ENCODE data around the gene AFTPH. TPM values are rescaled to one million over a fixed set of nuclear protein-coding genes. Genes with fewer than 3 reads are reported as not detected.
A peak's percentile ranks its signal among the peaks of the same experiment; 100 is the strongest.

Gene AFTPH
- total RNA-seq, 1 donor from 2014 or later, result 28.9 TPM

DNA sequence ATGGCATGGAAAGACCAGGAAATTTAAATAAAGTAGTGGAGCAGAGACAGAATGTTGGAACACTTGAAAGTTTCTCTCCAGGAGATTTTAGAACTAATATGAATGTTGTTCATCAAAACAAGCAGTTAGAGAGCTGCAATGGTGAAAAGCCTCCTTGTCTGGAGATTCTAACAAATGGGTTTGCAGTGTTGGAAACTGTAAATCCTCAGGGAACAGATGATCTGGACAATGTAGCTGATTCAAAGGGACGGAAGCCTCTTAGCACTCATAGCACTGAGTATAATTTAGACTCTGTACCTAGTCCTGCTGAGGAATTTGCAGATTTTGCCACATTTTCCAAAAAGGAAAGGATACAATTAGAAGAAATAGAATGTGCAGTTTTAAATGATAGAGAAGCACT, 27.7 kb downstream of the AFTPH start:
- TF ChIP-seq CTCF (IDR thresholded peaks at IDR 0.05; ENCODE audit: unreplicated experiment), result no peak
- Mint-ChIP-seq H3K36me3 (ENCODE audit: insufficient read depth) (peaks cover 8% of the 10 kb centered on the region), H3K27ac (no peak overlapping the region), H3K9me3 (ENCODE audit: low read depth) (no peaks in the 10 kb centered on the region), H3K27me3 (no peaks in the 10 kb centered on the region), H3K4me3 (ENCODE audit: low read depth) (no peak overlapping the region), H3K4me1 (ENCODE audit: low read depth) (no peaks in the 10 kb centered on the region)
- DNase-seq (ENCODE audit: low spot score, unreplicated experiment), result no peak

GRCh38 chr2:64554117-64554516, 30.0 kb downstream of the AFTPH start:
- no peaks in the 10 kb centered on the region for H3K9me3 Mint-ChIP-seq (ENCODE audit: low read depth)
- no peak for DNase-seq (ENCODE audit: low spot score, unreplicated experiment)
- no peak overlapping the region for H3K4me3 Mint-ChIP-seq (ENCODE audit: low read depth)
- peaks cover 7% of the 10 kb centered on the region for H3K36me3 Mint-ChIP-seq (ENCODE audit: insufficient read depth)
- no peaks in the 10 kb centered on the region for H3K27me3 Mint-ChIP-seq
- TF ChIP-seq CTCF (IDR thresholded peaks at IDR 0.05; ENCODE audit: unreplicated experiment), result no peak
- no peak overlapping the region for H3K27ac Mint-ChIP-seq
- H3K4me1 Mint-ChIP-seq (ENCODE audit: low read depth), result no peaks in the 10 kb centered on the region

- Mint-ChIP-seq H3K27me3 (no peaks in the 10 kb centered on the region), H3K36me3 (ENCODE audit: insufficient read depth) (peaks cover 1% of the 10 kb centered on the region), H3K4me1 (ENCODE audit: low read depth) (no peaks in the 10 kb centered on the region), H3K27ac (no peak overlapping the region), H3K9me3 (ENCODE audit: low read depth) (no peaks in the 10 kb centered on the region), H3K4me3 (ENCODE audit: low read depth) (no peak overlapping the region)
- DNase-seq (ENCODE audit: low spot score, unreplicated experiment), result no peak
- no peak for TF ChIP-seq CTCF (IDR thresholded peaks at IDR 0.05; ENCODE audit: unreplicated experiment)
Observed at GRCh38 chr2:64558445-64559081, 34.4 kb downstream of the AFTPH start.

- H3K4me3 Mint-ChIP-seq (ENCODE audit: low read depth), result no peak overlapping the region
- no peak for DNase-seq (ENCODE audit: low spot score, unreplicated experiment)
- H3K27me3 Mint-ChIP-seq, result no peaks in the 10 kb centered on the region
- H3K27ac Mint-ChIP-seq, result no peak overlapping the region
- peaks cover 3% of the 10 kb centered on the region for H3K4me1 Mint-ChIP-seq (ENCODE audit: low read depth)
- peak; percentile 28 for TF ChIP-seq CTCF (IDR thresholded peaks at IDR 0.05; ENCODE audit: unreplicated experiment)
- no peaks in the 10 kb centered on the region for H3K9me3 Mint-ChIP-seq (ENCODE audit: low read depth)
- H3K36me3 Mint-ChIP-seq (ENCODE audit: insufficient read depth), result peaks cover 4% of the 10 kb centered on the region
Observed at GRCh38 chr2:64562148-64562784, 38.1 kb downstream of the AFTPH start.

- no peak for DNase-seq (ENCODE audit: low spot score, unreplicated experiment)
- H3K27me3 Mint-ChIP-seq, result no peaks in the 10 kb centered on the region
- H3K9me3 Mint-ChIP-seq (ENCODE audit: low read depth), result no peaks in the 10 kb centered on the region
- TF ChIP-seq CTCF (IDR thresholded peaks at IDR 0.05; ENCODE audit: unreplicated experiment), result no peak
- no peak overlapping the region for H3K27ac Mint-ChIP-seq
- H3K36me3 Mint-ChIP-seq (ENCODE audit: insufficient read depth), result peaks cover 3% of the 10 kb centered on the region
- H3K4me3 Mint-ChIP-seq (ENCODE audit: low read depth), result no peak overlapping the region
- H3K4me1 Mint-ChIP-seq (ENCODE audit: low read depth), result peaks cover 3% of the 10 kb centered on the region
Observed at GRCh38 chr2:64563436-64563938, 39.4 kb downstream of the AFTPH start.

Data from progenitor cell of endocrine pancreas (in vitro differentiated cells).